A673 (cell line): ENCODE measurements around the gene CARTPT. TPM values are rescaled to one million over a fixed set of nuclear protein-coding genes. Genes with fewer than 3 reads are reported as not detected.

Experiments
- BruUV-seq: library from RNA; stranded (reverse); fragments of 400-500 nt; replicated peaks from 2 replicates; lab custom pipeline; 2021; lab: Mats Ljungman, UMichigan
- CTCF ChIA-PET: fragments of 300-600 bp; sonication (Branson Sonifier 250); formaldehyde crosslinking; loops from one replicate; lab custom pipeline; 2022; ENCODE audit warnings: antibody characterized with exemption; lab: Charles Lee
- POLR2A ChIA-PET: fragments of 300-600 bp; sonication (Branson Sonifier 250); formaldehyde crosslinking; loops from one replicate; lab custom pipeline; 2022; ENCODE audit warnings: antibody characterized with exemption; ENCODE audit not compliant: low non-redundant PET; lab: Charles Lee
- DNase-seq: peaks from one replicate; pipeline ENCODE4 v3.0.0-alpha.2; 2015; ENCODE audit warnings: low spot score
- H3K27ac ChIP-seq: fragments of 200-600 bp; sonication (generic); 2 replicates; pipeline ENCODE4 v1.5.1; 2016; ENCODE audit warnings: mixed run types, low read depth, mild to moderate bottlenecking, mixed read lengths, antibody characterized with exemption, low read length; ENCODE audit not compliant: poor library complexity, severe bottlenecking
- H3K27me3 ChIP-seq: fragments of 200-600 bp; sonication (generic); replicated peaks from 2 replicates; pipeline ENCODE4 v1.6.1; 2017; ENCODE audit warnings: mixed run types, low read depth, mild to moderate bottlenecking, mixed read lengths, antibody characterized with exemption, low read length; ENCODE audit not compliant: insufficient read depth, poor library complexity
- H3K36me3 ChIP-seq: fragments of 200-600 bp; sonication (generic); 2 replicates; pipeline ENCODE4 v1.6.1; 2016; ENCODE audit warnings: mixed run types, mild to moderate bottlenecking, mixed read lengths, antibody characterized with exemption, low read length; ENCODE audit not compliant: insufficient read depth, poor library complexity, severe bottlenecking
- H3K4me1 ChIP-seq: fragments of 200-600 bp; sonication (generic); 2 replicates; pipeline ENCODE4 v1.6.1; 2017; ENCODE audit warnings: mixed run types, mild to moderate bottlenecking, mixed read lengths, antibody characterized with exemption, low read length; ENCODE audit not compliant: insufficient read depth, poor library complexity, severe bottlenecking
- H3K4me3 ChIP-seq: fragments of 200-600 bp; sonication (generic); 2 replicates; pipeline ENCODE4 v1.5.1; 2016; ENCODE audit warnings: low read depth, mixed run types, mild to moderate bottlenecking, mixed read lengths, low read length; ENCODE audit not compliant: poor library complexity, severe bottlenecking
- H3K9me3 ChIP-seq: fragments of 200-600 bp; sonication (generic); 2 replicates; pipeline ENCODE4 v1.6.1; 2016; ENCODE audit warnings: mixed run types, low read depth, mild to moderate bottlenecking, mixed read lengths, antibody characterized with exemption, low read length; ENCODE audit not compliant: poor library complexity, severe bottlenecking
- CTCF ChIP-seq: fragments of 300-800, 200-600 bp; sonication (generic); conservative IDR thresholded peaks from 2 replicates; pipeline ENCODE4 v1.5.1; 2017; ENCODE audit warnings: low read depth, mild to moderate bottlenecking, antibody characterized with exemption, low read length, moderate library complexity, mixed read lengths
- EZH2 ChIP-seq: fragments of 200-600 bp; sonication (generic); IDR thresholded peaks from 2 replicates; pipeline ENCODE4 v1.6.1; 2017; ENCODE audit warnings: borderline replicate concordance, low read depth, mild to moderate bottlenecking, mixed read lengths, antibody characterized with exemption, low read length; ENCODE audit not compliant: poor library complexity, severe bottlenecking
- intact Hi-C: fragments of 100-400 bp; cut with micrococcal nuclease; formaldehyde crosslinking; loops from one replicate; pipeline ENCODE4 v1.10.0; 2022; ENCODE audit not compliant: unreplicated experiment
- total RNA-seq: library from RNA; stranded (reverse); gene quantifications from 2 replicates; pipeline ENCODE4 v1.2.3, GENCODE V29; 2021

Gene CARTPT
- total RNA-seq, 1 experiment from 2014 or later: not detected

- CTCF ChIA-PET: no interaction called here
Measured at GRCh38 chr5:71705421-71705820, 13.7 kb upstream of the CARTPT start.

DNA sequence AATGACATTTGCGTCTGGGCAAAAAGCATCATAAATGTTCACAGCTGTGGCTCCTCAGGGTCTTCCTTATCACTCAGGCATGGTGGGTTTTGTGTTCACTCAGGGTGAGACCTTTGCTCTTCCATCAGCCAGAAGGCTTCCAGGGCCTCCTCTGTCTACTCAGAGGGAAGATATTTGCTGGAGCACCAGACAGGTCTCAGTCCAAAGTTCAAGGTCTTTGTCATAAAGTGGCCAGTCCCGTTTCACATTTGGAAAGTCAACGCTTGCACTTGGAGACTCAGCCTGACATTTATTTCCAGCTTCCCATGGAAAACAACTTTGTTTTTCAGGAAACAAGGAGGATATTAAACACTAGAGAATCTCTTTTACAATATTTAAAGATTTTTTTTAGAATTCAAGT, 12.2 kb upstream of the CARTPT start:
- no TSS peak for BruUV-seq
- TF ChIP-seq EZH2: no peak
- no peak for TF ChIP-seq CTCF
- H3K9me3 ChIP-seq: no peaks in the 10 kb centered on the region
- H3K27me3 ChIP-seq: peaks cover 16% of the 10 kb centered on the region
- no peak overlapping the region for H3K4me3 ChIP-seq
- intact Hi-C loops: no loop called here
- H3K4me1 ChIP-seq: no peaks in the 10 kb centered on the region
- no peak for DNase-seq
- H3K27ac ChIP-seq: no peak overlapping the region
- H3K36me3 ChIP-seq: no peaks in the 10 kb centered on the region
- ChIA-PET POLR2A (no interaction called here), CTCF (no interaction called here)

More at GRCh38 chr5:71705421-71705820, 13.7 kb upstream of the CARTPT start:
- intact Hi-C loops: no loop called here
- POLR2A ChIA-PET: no interaction called here
- H3K27ac ChIP-seq: no peak overlapping the region
- H3K4me1 ChIP-seq: no peaks in the 10 kb centered on the region
- no peaks in the 10 kb centered on the region for H3K36me3 ChIP-seq
- no peak for DNase-seq
- H3K27me3 ChIP-seq: peaks cover 16% of the 10 kb centered on the region
- TF ChIP-seq CTCF (no peak), EZH2 (no peak)
- BruUV-seq: no TSS peak
- H3K4me3 ChIP-seq: no peak overlapping the region
- H3K9me3 ChIP-seq: no peaks in the 10 kb centered on the region

DNA sequence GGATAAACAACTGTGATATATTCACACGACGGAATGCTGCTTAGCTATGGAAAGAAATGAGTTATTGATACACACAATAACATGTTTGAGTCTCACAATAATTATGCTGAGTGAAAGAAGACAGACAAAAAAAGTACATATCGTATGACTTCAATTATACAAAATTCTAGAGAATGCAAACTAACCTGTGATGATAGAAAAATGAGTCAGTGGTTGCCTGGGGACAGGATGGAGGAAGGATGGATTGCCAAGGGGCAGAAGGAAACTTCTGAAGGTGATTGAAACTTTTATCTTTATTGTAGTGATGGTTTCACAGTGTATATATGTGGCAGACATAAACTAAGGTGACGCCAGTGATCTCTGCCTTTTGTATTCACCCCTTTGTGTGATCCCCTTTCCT, 7.5 kb upstream of the CARTPT start:
- DNase-seq: no peak
- H3K36me3 ChIP-seq: no peaks in the 10 kb centered on the region
- H3K4me3 ChIP-seq: no peak overlapping the region
- TF ChIP-seq CTCF (no peak), EZH2 (no peak)
- H3K27me3 ChIP-seq: peaks cover 44% of the 10 kb centered on the region
- intact Hi-C loops: no loop called here
- no TSS peak for BruUV-seq
- H3K9me3 ChIP-seq: no peaks in the 10 kb centered on the region
- no peak overlapping the region for H3K27ac ChIP-seq
- ChIA-PET CTCF (no interaction called here), POLR2A (no interaction called here)
- no peaks in the 10 kb centered on the region for H3K4me1 ChIP-seq
